DOHH2 (cell line): Measurements from ENCODE around the gene ADAMTSL1.

Experiments
- EZH2phosphoT487 ChIP-seq: fragments of 200-600 bp; sonication (generic); IDR thresholded peaks from 2 replicates; pipeline ENCODE4 v1.6.1; 2017; ENCODE audit warnings: borderline replicate concordance, mild to moderate bottlenecking, antibody characterized with exemption, low read length, moderate library complexity, mixed read lengths
- TF ChIP-seq, protein P1 (sequence below): fragments of 200-600 bp; sonication (generic); IDR thresholded peaks from one replicate; pipeline ENCODE4 v1.5.1; 2014; ENCODE audit warnings: antibody characterized with exemption, mild to moderate bottlenecking, low read depth, low read length; ENCODE audit not compliant: poor library complexity, severe bottlenecking

DNA sequence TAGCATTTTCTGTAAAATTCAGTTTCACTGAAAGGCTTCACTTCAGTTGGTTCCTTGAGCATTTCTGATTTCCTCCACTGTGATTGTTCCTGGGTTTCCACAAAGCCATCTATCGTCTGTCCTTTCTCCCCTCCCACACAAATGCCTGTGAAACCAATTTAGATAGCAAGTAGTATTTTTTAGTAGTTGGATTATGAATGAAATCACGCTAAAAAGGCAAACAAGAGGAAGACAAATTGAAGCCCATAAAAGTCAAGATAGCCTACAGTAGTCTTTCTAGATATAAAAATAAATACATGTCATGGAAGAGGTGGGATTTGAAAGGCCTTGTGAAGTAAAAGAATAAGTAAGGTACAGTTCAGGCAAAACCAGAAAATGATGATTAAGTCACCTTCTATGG is 162.8 kb downstream of the ADAMTSL1 start:
- TF ChIP-seq, protein P1, sequence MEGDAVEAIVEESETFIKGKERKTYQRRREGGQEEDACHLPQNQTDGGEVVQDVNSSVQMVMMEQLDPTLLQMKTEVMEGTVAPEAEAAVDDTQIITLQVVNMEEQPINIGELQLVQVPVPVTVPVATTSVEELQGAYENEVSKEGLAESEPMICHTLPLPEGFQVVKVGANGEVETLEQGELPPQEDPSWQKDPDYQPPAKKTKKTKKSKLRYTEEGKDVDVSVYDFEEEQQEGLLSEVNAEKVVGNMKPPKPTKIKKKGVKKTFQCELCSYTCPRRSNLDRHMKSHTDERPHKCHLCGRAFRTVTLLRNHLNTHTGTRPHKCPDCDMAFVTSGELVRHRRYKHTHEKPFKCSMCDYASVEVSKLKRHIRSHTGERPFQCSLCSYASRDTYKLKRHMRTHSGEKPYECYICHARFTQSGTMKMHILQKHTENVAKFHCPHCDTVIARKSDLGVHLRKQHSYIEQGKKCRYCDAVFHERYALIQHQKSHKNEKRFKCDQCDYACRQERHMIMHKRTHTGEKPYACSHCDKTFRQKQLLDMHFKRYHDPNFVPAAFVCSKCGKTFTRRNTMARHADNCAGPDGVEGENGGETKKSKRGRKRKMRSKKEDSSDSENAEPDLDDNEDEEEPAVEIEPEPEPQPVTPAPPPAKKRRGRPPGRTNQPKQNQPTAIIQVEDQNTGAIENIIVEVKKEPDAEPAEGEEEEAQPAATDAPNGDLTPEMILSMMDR: no peak
- no peak for TF ChIP-seq EZH2phosphoT487
